K562 (cell line): ENCODE measurements around the gene CAPZB. TPM values are rescaled to one million over a fixed set of nuclear protein-coding genes. Genes with fewer than 3 reads are reported as not detected.

Source experiments
- ARID3B ChIP-seq: fragments of 250-450 bp; sonication (Bioruptor Pico); IDR thresholded peaks from 2 replicates; pipeline ENCODE4 v1.4.0; 2020; ENCODE audit warnings: borderline replicate concordance
- C11orf30 ChIP-seq: fragments of 450-650 bp; IDR thresholded peaks from 2 replicates; pipeline ENCODE4 v1.6.1; 2016; ENCODE audit warnings: low read depth, mild to moderate bottlenecking
- CREB1 ChIP-seq, 2 experiments: sonication (generic) in 1 of 2; formaldehyde crosslinking in 1 of 2; IDR thresholded peaks; 2 replicates each; pipeline versions ENCODE4 v1.6.1 to v1.8.0; 2012 to 2022; ENCODE audit warnings: inconsistent platforms in 1 of 2, mild to moderate bottlenecking in 1 of 2, missing genetic modification reagents in 1 of 2, moderate library complexity in 1 of 2
- CTBP1 ChIP-seq: fragments of 450-650 bp; IDR thresholded peaks from 2 replicates; pipeline ENCODE4 v1.6.1; 2016; ENCODE audit warnings: borderline replicate concordance
- EGR1 ChIP-seq: fragments of 450-650 bp; conservative IDR thresholded peaks from 2 replicates; pipeline ENCODE4 v1.6.1; 2017; ENCODE audit warnings: mild to moderate bottlenecking
- ETV6 ChIP-seq, 3 experiments: fragments of 150-350 bp in 1 of 3; sonication (generic) in 1 of 3; formaldehyde crosslinking in 1 of 3; IDR thresholded peaks; 2 replicates each; pipeline versions ENCODE4 v1.6.1 to v1.8.0; 2014 to 2022; ENCODE audit warnings: borderline replicate concordance in 2 of 3, low read depth in 2 of 3, antibody characterized with exemption in 1 of 3, low read length in 1 of 3, mild to moderate bottlenecking in 1 of 3, missing genetic modification reagents in 1 of 3
- FOXA1 ChIP-seq: fragments of 450-650 bp; IDR thresholded peaks from 2 replicates; pipeline ENCODE4 v1.6.1; 2016; ENCODE audit warnings: mild to moderate bottlenecking, borderline replicate concordance
- GATA2 ChIP-seq: sonication (generic); formaldehyde crosslinking; IDR thresholded peaks from 2 replicates; pipeline ENCODE4 v1.4.0; 2020; ENCODE audit warnings: mild to moderate bottlenecking, missing genetic modification reagents
- HDAC6 ChIP-seq: IDR thresholded peaks from 2 replicates; pipeline ENCODE4 v1.6.1; 2012; ENCODE audit warnings: low read depth, mild to moderate bottlenecking, control low read depth, inconsistent platforms, low read length, moderate library complexity
- HOMEZ ChIP-seq: fragments of 250-450 bp; sonication (Bioruptor Pico); IDR thresholded peaks from 2 replicates; pipeline ENCODE4 v1.4.0; 2020; ENCODE audit warnings: mild to moderate bottlenecking, moderate library complexity
- ID3 ChIP-seq, 2 experiments: fragments of 250-450 bp in 1 of 2; fragments of 450-650 bp in 1 of 2; sonication (Bioruptor Pico) in 1 of 2; IDR thresholded peaks; 2 replicates each; pipeline versions ENCODE4 v1.6.1 to v1.8.0; 2016 to 2021; ENCODE audit warnings: mild to moderate bottlenecking in 2 of 2, moderate library complexity in 2 of 2, missing compliant biosample characterization in 1 of 2, missing genetic modification characterization in 1 of 2
- JUN ChIP-seq, 2 experiments: sonication (generic) in 1 of 2; formaldehyde crosslinking in 1 of 2; IDR thresholded peaks; 2 replicates each; pipeline versions ENCODE4 v1.6.1 to v1.8.0; 2012 to 2022; ENCODE audit warnings: borderline replicate concordance in 2 of 2, mild to moderate bottlenecking in 2 of 2, improper control_type of control experiment in 1 of 2, low read depth in 1 of 2, low read length in 1 of 2, missing genetic modification reagents in 1 of 2
- NFE2 ChIP-seq: IDR thresholded peaks from 2 replicates; pipeline ENCODE4 v1.6.1; 2014; ENCODE audit warnings: antibody characterized with exemption, low read depth
- OTX1 ChIP-seq: fragments of 450-650 bp; formaldehyde crosslinking; IDR thresholded peaks from 2 replicates; pipeline ENCODE4 v1.4.0; 2022; ENCODE audit warnings: mild to moderate bottlenecking
- PHB ChIP-seq: fragments of 250-450 bp; sonication (Bioruptor Pico); IDR thresholded peaks from 2 replicates; pipeline ENCODE4 v1.5.0; 2021
- STAG1 ChIP-seq: sonication (generic); formaldehyde crosslinking; IDR thresholded peaks from 2 replicates; pipeline ENCODE4 v1.5.0; 2020; ENCODE audit warnings: missing genetic modification reagents, borderline replicate concordance
- TCF15 ChIP-seq: fragments of 250-450 bp; sonication (Bioruptor Pico); IDR thresholded peaks from 2 replicates; pipeline ENCODE4 v1.8.0; 2022; ENCODE audit warnings: moderate library complexity, mild to moderate bottlenecking, inconsistent platforms
- TOE1 ChIP-seq, 2 experiments: fragments of 450-650 bp in 1 of 2; sonication (generic) in 1 of 2; formaldehyde crosslinking in 1 of 2; IDR thresholded peaks; 2 replicates each; pipeline versions ENCODE4 v1.7.1 to v1.8.0; 2016 to 2022; ENCODE audit warnings: borderline replicate concordance in 2 of 2, mild to moderate bottlenecking in 2 of 2, antibody characterized with exemption in 1 of 2, inconsistent platforms in 1 of 2, low read depth in 1 of 2, missing genetic modification reagents in 1 of 2, moderate library complexity in 1 of 2
- ZNF707 ChIP-seq: fragments of 250-450 bp; sonication (Bioruptor Pico); conservative IDR thresholded peaks from 2 replicates; pipeline ENCODE4 v1.8.0; 2022; ENCODE audit warnings: inconsistent platforms, mild to moderate bottlenecking, moderate library complexity
- ZNF830 ChIP-seq: fragments of 250-450 bp; sonication (Bioruptor Pico); IDR thresholded peaks from 2 replicates; pipeline ENCODE4 v1.5.0; 2021; ENCODE audit warnings: mild to moderate bottlenecking
- polyA plus RNA-seq, 8 experiments: library from polyadenylated mRNA; depleted of rRNA in 4 of 8; stranded (reverse) in 5 of 8; unstranded in 3 of 8; fragments of >200 nt; fragmentation: Nextera tagmentation in 2 of 8; fragmentation: Illumina TruSeq in 1 of 8; extraction: Ambion mirVana in 2 of 8; extraction: Trizol in 1 of 8; gene quantifications; 2 replicates each; pipeline versions ENCODE4 v1.2.1 to v1.2.3, GENCODE V29; 2011 to 2014; ENCODE audit warnings: inconsistent platforms in 1 of 8, missing spikeins in 1 of 8
- total RNA-seq, 7 experiments: library from RNA; depleted of rRNA in 6 of 7; stranded (reverse); fragments of >200 nt in 6 of 7; fragmentation: Illumina TruSeq in 2 of 7; extraction: Trizol in 2 of 7; gene quantifications; 2 replicates each; pipeline versions ENCODE4 v1.2.1 to v1.2.3, GENCODE V29; 2011 to 2021; ENCODE audit warnings: low replicate concordance in 1 of 7

Gene CAPZB
- total and polyA plus RNA-seq, 9 of the 15 experiments (the other 6 are each of a cell fraction or from before 2014, with no cell fraction given): 57.6 to 297 (median 125) TPM

- peak; percentile 87 for TF ChIP-seq JUN (IDR thresholded peaks at IDR 0.05; ENCODE audit: borderline replicate concordance, low read depth, low read length)
- peak; percentile 81; the same call in 1 of the 2 replicates for TF ChIP-seq JUN (CRISPR knock-in tag; IDR thresholded peaks at IDR 0.05; ENCODE audit: borderline replicate concordance)
- TF ChIP-seq C11orf30: peak; percentile 51; the same call in 1 of the 2 replicates
- peak; percentile 98 for TF ChIP-seq PHB (CRISPR knock-in tag)
- no peak; a peak in 1 of 4 replicates for TF ChIP-seq ETV6 (IDR thresholded peaks at IDR 0.05; ENCODE audit: borderline replicate concordance in 1 of 2, low read depth in 2 of 2, low read length in 1 of 2)
- 0 out of 2 replicates have a peak, but pooled peaks have one; percentile 47 for TF ChIP-seq ETV6 (CRISPR knock-in tag; IDR thresholded peaks at IDR 0.05; ENCODE audit: borderline replicate concordance)
- TF ChIP-seq TCF15 (CRISPR knock-in tag): no peak
- TF ChIP-seq TOE1 (IDR thresholded peaks at IDR 0.05; ENCODE audit: borderline replicate concordance): peak; percentile 66; the same call in 1 of the 2 replicates
- no peak for TF ChIP-seq TOE1 (CRISPR knock-in tag; IDR thresholded peaks at IDR 0.05; ENCODE audit: borderline replicate concordance, low read depth)
- peak; percentile 66 for TF ChIP-seq NFE2
- TF ChIP-seq HDAC6: peak; percentile 65; the same call in 1 of the 2 replicates
- TF ChIP-seq ARID3B (CRISPR knock-in tag): peak; percentile 92; the same call in 1 of the 2 replicates
- TF ChIP-seq STAG1: peak; percentile 39; the same call in 1 of the 2 replicates
- TF ChIP-seq ZNF830 (CRISPR knock-in tag): 0 out of 2 replicates have a peak, but pooled peaks have one; percentile 23
- peak; percentile 65 for TF ChIP-seq CREB1 (IDR thresholded peaks at IDR 0.05)
- peak; percentile 56; the same call in 1 of the 2 replicates for TF ChIP-seq CREB1 (CRISPR knock-in tag; IDR thresholded peaks at IDR 0.05)
- TF ChIP-seq CTBP1: peak; percentile 98
- TF ChIP-seq GATA2: peak; percentile 17; the same call in 1 of the 2 replicates
- no peak for TF ChIP-seq ZNF707 (CRISPR knock-in tag)
- TF ChIP-seq ID3 (CRISPR knock-in tag; IDR thresholded peaks at IDR 0.05): no peak
- peak; percentile 65; the same call in 1 of the 2 replicates for TF ChIP-seq ID3 (tag; IDR thresholded peaks at IDR 0.05)
- TF ChIP-seq FOXA1: no peak
- TF ChIP-seq HOMEZ (CRISPR knock-in tag): peak; percentile 78; the same call in 1 of the 2 replicates
- peak; percentile 61 for TF ChIP-seq EGR1
- no peak; the same call in 1 of the 2 replicates for TF ChIP-seq OTX1
Observed at GRCh38 chr1:19311931-19312781, 173.2 kb downstream of the CAPZB start, which contains the start of the genes AKR7A2 and SLC66A1 (continued).
